Measurements from ENCODE around the gene OTX2.

The OTX2 gene

GRCh38 chr14:56808110-56808382 lies 2.2 kb downstream of the OTX2 start (continued):
- TF ChIP-seq ZNF394 (tag by site-specific recombination; IDR thresholded peaks at IDR 0.05; ENCODE audit: borderline replicate concordance) (no peak), REPIN1 (tag by site-specific recombination; IDR thresholded peaks at IDR 0.05; ENCODE audit: low read depth) (no peak), HOXC10 (CRISPR knock-in tag; IDR thresholded peaks at IDR 0.05) (no peak), ZNF610 (tag by site-specific recombination; IDR thresholded peaks at IDR 0.05; ENCODE audit: borderline replicate concordance) (no peak)

DNA sequence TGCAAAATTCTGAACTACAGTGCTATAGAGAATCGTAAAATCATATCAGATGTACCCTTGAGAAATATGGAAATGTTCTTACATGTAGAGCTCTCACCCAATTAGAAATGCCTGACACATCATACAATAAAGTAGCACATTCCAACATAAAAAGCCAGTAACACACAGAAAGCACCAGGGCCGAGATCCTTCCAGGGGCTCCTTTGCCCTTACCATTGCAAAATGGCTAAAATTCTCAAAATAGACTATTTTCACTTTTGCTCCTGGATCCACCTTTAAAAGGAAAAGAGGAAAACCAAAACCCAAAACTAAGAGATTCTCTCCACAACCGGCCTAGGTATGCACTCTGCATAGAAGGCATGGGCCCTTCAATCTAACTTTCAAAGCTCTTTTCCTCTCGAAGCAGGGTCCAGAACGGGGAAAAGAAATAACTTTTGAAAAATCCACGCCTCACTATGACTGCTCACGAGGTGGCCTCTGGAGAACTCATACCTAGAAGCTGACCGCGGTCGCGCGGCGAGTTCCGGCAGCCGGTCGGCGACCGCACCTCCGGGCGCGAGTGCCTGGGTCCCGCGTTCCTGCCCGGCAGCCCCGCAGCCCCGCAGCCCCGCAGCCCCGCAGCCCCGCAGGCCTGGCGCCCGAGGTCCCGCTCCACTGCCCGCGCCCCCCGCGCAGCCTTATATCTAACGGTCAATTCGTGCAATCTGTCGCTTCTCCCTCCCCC lies 2.7 kb downstream of the OTX2 start:
- ChIA-PET POLR2A (no interaction called here), CTCF (no interaction called here)
- no peaks in the 10 kb centered on the region for H3K9me3 ChIP-seq (ENCODE audit: control insufficient read depth, insufficient read depth, low read depth, low read length)

More for the DNA sequence above, 2.7 kb downstream of the OTX2 start:
- no peak for TF ChIP-seq ZNF629 (tag by site-specific recombination; IDR thresholded peaks at IDR 0.05)
- TF ChIP-seq, protein P1, sequence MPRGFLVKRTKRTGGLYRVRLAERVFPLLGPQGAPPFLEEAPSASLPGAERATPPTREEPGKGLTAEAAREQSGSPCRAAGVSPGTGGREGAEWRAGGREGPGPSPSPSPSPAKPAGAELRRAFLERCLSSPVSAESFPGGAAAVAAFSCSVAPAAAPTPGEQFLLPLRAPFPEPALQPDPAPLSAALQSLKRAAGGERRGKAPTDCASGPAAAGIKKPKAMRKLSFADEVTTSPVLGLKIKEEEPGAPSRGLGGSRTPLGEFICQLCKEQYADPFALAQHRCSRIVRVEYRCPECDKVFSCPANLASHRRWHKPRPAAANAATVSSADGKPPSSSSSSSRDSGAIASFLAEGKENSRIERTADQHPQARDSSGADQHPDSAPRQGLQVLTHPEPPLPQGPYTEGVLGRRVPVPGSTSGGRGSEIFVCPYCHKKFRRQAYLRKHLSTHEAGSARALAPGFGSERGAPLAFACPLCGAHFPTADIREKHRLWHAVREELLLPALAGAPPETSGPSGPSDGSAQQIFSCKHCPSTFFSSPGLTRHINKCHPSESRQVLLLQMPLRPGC (tag by site-specific recombination; IDR thresholded peaks at IDR 0.05): no peak
- no peak for TF ChIP-seq MYNN (tag by site-specific recombination; IDR thresholded peaks at IDR 0.05; ENCODE audit: borderline replicate concordance)
- no peak for TF ChIP-seq ZFP37 (tag by site-specific recombination; IDR thresholded peaks at IDR 0.05)
- TF ChIP-seq BCL11B (tag by site-specific recombination; IDR thresholded peaks at IDR 0.05; ENCODE audit: low read depth): no peak
- TF ChIP-seq ZNF302 (tag by site-specific recombination; IDR thresholded peaks at IDR 0.05; ENCODE audit: low read depth): no peak
- TF ChIP-seq ZBTB11 (tag by site-specific recombination; conservative IDR thresholded peaks at IDR 0.05; ENCODE audit: low read depth): no peak
- TF ChIP-seq, protein P2, sequence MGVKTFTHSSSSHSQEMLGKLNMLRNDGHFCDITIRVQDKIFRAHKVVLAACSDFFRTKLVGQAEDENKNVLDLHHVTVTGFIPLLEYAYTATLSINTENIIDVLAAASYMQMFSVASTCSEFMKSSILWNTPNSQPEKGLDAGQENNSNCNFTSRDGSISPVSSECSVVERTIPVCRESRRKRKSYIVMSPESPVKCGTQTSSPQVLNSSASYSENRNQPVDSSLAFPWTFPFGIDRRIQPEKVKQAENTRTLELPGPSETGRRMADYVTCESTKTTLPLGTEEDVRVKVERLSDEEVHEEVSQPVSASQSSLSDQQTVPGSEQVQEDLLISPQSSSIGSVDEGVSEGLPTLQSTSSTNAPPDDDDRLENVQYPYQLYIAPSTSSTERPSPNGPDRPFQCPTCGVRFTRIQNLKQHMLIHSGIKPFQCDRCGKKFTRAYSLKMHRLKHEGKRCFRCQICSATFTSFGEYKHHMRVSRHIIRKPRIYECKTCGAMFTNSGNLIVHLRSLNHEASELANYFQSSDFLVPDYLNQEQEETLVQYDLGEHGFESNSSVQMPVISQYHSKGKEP (tag by site-specific recombination; IDR thresholded peaks at IDR 0.05): no peak
- TF ChIP-seq, protein P3, sequence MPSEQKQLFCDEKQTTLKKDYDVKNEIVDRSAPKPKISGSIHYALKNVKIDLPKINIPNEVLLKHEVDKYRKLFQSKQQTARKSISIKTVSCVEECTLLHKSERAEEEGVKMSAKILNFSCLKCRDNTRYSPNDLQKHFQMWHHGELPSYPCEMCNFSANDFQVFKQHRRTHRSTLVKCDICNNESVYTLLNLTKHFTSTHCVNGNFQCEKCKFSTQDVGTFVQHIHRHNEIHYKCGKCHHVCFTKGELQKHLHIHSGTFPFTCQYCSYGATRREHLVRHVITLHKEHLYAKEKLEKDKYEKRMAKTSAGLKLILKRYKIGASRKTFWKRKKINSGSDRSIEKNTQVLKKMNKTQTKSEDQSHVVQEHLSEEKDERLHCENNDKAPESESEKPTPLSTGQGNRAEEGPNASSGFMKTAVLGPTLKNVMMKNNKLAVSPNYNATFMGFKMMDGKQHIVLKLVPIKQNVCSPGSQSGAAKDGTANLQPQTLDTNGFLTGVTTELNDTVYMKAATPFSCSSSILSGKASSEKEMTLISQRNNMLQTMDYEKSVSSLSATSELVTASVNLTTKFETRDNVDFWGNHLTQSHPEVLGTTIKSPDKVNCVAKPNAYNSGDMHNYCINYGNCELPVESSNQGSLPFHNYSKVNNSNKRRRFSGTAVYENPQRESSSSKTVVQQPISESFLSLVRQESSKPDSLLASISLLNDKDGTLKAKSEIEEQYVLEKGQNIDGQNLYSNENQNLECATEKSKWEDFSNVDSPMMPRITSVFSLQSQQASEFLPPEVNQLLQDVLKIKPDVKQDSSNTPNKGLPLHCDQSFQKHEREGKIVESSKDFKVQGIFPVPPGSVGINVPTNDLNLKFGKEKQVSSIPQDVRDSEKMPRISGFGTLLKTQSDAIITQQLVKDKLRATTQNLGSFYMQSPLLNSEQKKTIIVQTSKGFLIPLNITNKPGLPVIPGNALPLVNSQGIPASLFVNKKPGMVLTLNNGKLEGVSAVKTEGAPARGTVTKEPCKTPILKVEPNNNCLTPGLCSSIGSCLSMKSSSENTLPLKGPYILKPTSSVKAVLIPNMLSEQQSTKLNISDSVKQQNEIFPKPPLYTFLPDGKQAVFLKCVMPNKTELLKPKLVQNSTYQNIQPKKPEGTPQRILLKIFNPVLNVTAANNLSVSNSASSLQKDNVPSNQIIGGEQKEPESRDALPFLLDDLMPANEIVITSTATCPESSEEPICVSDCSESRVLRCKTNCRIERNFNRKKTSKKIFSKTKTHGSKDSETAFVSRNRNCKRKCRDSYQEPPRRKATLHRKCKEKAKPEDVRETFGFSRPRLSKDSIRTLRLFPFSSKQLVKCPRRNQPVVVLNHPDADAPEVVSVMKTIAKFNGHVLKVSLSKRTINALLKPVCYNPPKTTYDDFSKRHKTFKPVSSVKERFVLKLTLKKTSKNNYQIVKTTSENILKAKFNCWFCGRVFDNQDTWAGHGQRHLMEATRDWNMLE (tag by site-specific recombination; conservative IDR thresholded peaks at IDR 0.05; ENCODE audit: low read depth): no peak
- no peak for TF ChIP-seq ZBTB48 (tag by site-specific recombination; IDR thresholded peaks at IDR 0.05)
- TF ChIP-seq ZNF677 (tag by site-specific recombination; IDR thresholded peaks at IDR 0.05): no peak
- no peak for TF ChIP-seq PRDM1 (tag by site-specific recombination; IDR thresholded peaks at IDR 0.05)
- no peak for TF ChIP-seq ZNF23 (tag by site-specific recombination; IDR thresholded peaks at IDR 0.05; ENCODE audit: borderline replicate concordance)
- no peak for TF ChIP-seq ZBTB17 (tag by site-specific recombination; IDR thresholded peaks at IDR 0.05)
- Histone ChIP-seq H3K36me3 (ENCODE audit: control insufficient read depth in 2 of 2, insufficient read depth in 1 of 2, low read length in 2 of 2) (peaks cover 0 to 3% of the 10 kb centered on the region in 2 experiments; a peak in 1 of 3 replicates), H3K4me3 (ENCODE audit: low read depth, low read length) (no peak overlapping the region), H3K4me1 (ENCODE audit: control insufficient read depth, insufficient read depth, low read length) (no peaks in the 10 kb centered on the region), H3K27ac (ENCODE audit: extremely low read depth, low read depth, low read length) (peak overlapping the region; percentile 24; the same call in 1 of the 2 replicates)

Data from HEK293 (cell line).